NT2/D1 (cell line): ENCODE measurements around the gene SYNE2.

Experiments
- SUZ12 ChIP-seq: IDR thresholded peaks from 2 replicates; pipeline ENCODE4 v1.6.1; 2011; ENCODE audit not compliant: insufficient read length, insufficient read depth; ENCODE audit errors: extremely low read depth
- YY1 ChIP-seq: IDR thresholded peaks from 2 replicates; pipeline ENCODE4 v1.6.1; 2011; ENCODE audit not compliant: insufficient read length, insufficient read depth
- ZNF274 ChIP-seq: IDR thresholded peaks from 2 replicates; pipeline ENCODE4 v1.6.1; 2011; ENCODE audit warnings: mild to moderate bottlenecking, low read depth, low read length

DNA sequence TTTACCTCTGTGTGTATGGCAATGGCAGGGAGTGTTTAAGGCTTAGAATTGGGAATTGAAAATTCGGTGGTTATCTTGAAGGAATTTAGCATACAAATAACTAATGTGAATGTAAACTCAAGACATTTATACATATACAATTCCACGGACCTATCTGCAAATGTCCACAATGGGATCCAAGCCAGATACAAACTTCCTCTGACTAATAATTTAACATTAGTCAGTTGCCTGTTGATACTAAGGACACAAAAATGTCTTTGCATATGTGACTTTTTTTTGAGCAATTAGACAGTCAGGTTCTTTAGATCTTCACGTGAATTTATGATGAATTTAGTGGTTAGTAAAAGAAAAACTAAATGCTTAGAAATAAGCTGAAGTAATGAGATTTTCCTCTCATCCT, 400.9 kb downstream of the SYNE2 start:
- no peak for TF ChIP-seq YY1
- TF ChIP-seq SUZ12: no peak
- no peak for TF ChIP-seq ZNF274
